ENCODE measurements around the gene ARHGAP35.
A peak's percentile ranks its signal among the peaks of the same experiment; 100 is the strongest.
"Not testable (repeated sequence)": the region's sequence is repeated elsewhere in the genome, so short reads cannot be mapped to it uniquely, and the experiment has no call there.

ARHGAP35 gene

GRCh38 chr19:46860846-46861690 lies at the start of gene ARHGAP35:
ARHGAP35 (plus strand) TSS chr19:46860997; CDS start chr19:46918676, 57,679 bp downstream.
- H3K4me3 ChIP-seq (ENCODE audit: low read length): peak within 1 kb of the TSS; percentile 86
- no peak for TF ChIP-seq ZNF274 (IDR thresholded peaks at IDR 0.05; ENCODE audit: low read depth, low read length)

DNA sequence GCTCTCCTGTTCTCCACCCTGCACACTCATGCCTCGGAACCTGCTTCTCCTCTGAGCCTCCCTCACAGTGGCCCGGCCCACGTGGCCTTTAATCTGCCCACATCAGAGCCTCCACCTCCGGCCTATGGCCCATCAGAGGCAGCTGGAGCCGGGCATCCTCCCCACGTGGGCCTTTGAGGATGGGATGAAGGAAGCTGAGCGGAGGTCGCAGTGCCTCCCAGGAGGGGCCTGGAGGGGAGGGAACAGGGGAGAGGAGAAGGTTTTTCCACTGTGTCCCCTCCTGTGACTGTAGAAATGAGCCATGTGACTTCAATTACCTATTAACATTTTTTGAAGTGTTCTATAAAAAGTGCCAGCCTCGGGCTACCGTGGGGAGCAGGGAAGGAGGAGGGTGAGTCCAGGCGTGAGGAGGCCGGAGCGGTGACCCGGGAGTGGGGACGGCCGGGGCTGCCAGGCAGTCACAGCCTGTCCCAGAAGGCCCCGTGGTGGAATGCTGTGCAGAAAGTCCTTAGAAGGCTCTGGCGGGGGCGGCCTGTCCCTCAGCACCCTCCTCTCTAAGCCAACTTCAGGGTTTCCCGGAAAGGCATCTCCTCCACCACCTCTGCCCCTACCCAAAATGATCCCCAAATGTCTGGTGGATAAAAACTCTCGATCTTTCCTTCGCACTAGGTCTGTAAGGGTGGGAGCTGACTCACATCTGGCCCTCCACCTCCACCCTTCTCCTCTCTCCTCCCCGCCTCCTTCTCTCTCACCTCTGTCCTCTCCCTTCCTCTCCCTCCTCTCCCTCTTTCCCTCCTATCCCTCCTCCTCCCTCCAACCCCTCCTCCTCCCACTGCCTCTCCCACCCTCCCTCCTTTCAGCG lies 47.6 kb upstream of the ARHGAP35 start:
- H3K4me3 ChIP-seq (ENCODE audit: low read length): no peak overlapping the region
- TF ChIP-seq ZNF274 (IDR thresholded peaks at IDR 0.05; ENCODE audit: low read depth, low read length): no peak

DNA sequence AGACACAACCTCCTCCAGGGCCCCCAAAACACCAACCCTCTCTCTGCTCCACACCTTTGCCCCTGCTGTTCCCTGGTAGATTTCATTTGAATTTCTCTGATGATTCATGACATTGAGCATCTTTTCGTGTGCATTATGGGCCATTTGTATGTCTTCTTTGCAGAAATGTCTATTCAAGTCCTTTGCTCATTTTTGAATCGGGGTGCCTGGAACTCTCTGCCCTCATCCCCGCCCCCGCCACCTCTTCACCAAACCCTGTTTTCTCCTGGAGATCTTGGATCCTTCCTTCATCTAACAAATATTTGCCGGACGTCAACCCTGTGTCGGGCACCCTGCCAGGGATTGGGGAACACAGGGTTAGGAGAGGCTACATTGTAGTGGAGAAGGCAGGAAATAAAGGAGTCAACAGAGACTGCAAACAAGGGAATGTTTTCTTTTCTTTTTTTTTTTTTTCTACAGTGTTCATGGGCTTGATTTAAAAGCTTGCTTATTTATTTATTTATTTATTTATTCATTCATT lies 46.9 kb upstream of the ARHGAP35 start:
- no peak overlapping the region for H3K4me3 ChIP-seq (ENCODE audit: low read length)
- TF ChIP-seq ZNF274 (IDR thresholded peaks at IDR 0.05; ENCODE audit: low read depth, low read length): no peak

- no peak for TF ChIP-seq ZNF274 (IDR thresholded peaks at IDR 0.05; ENCODE audit: low read depth, low read length)
- no peak overlapping the region for H3K4me3 ChIP-seq (ENCODE audit: low read length)
These were observed 44.8 kb upstream of the ARHGAP35 start for GRCh38 chr19:46815833-46816627.

DNA sequence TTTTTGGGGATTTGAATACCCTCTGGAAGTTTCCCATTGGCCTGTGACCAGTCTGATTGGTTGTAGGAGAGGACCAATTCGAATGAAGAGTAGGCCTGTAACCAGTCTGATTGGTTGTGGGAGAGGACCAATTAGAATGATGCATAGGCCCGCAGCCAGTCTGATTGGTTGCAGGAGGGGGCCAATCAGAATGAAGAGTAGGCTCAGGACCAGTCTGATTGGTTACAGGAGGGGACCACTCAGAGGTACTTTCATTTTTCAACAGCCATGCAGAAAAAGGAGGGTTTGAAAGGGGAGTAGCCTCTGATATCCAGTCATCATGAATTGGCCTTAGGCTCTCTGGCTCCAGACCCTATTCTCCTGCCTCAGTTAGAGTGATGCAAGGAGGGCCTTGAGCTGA lies 42.0 kb upstream of the ARHGAP35 start:
- no peak for TF ChIP-seq ZNF274 (IDR thresholded peaks at IDR 0.05; ENCODE audit: low read depth, low read length)
- no peak overlapping the region for H3K4me3 ChIP-seq (ENCODE audit: low read length)

DNA sequence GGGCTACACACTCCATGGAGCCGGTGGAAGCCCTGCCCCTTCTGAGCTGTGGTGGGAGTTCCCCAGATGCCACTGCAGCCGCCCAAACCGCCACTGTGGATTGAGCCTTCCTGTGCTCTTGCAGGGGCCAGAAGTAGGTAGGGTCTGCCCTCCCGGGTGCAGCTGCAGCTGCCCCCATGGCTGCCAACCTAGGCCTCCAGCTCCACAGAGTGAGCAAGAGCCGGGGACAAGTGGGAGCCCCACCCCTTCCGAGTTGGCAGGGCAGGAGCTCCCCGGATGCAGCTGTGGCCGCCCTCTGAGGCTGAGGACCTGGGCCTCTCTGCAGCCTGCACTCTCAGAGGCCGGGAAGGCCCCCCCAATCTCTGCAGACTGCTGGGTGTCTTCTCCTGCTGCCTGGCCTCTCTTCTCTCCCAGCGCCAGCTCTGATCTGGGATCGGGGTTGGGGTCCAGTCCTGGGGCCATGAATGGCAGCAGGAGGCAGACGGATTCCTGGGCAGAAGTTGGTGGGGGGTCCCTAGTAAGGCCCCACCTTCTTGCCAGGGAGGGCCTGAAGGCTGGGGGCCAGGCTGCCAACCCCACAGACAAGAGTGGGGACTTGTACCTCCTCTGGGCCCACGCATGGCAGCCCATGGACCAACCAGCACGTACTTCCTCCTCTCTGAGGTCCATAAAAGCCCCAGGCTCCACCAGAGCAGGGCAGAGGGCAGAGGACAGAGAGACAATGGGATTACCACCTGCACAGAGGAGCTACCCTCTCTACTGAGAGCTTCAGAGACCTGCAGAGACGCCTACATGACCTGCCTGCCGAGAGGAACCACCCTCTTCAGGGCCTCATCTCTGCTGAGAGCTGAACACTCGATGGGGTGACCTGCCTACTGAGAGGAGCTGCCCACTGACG lies 39.0 kb upstream of the ARHGAP35 start:
- TF ChIP-seq ZNF274 (IDR thresholded peaks at IDR 0.05; ENCODE audit: low read depth, low read length): no peak
- H3K4me3 ChIP-seq (ENCODE audit: low read length): no peak overlapping the region; the same call in 1 of the 2 replicates

- H3K4me3 ChIP-seq (ENCODE audit: low read length): not testable (repeated sequence)
These were observed 38.4 kb upstream of the ARHGAP35 start for GRCh38 chr19:46822410-46822787.

DNA sequence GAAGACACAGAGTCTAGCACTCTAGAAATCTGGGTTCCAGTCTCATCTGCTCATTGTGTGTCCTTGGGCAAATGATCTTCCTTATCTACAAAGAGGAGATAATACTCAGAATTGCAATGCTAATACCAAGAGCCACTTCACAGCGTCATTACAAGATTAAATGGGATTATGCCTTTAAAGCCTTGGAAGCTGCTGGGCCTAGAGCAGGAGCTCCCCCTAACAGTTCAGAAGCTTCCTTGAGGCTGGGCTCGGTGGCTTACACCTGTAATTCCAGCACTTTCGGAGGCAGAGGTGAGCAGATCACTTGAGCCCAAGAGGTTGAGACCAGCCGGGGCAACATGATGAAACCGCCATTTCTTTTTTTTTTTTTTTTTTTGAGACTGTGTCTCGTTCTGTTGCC lies 37.7 kb upstream of the ARHGAP35 start:
- H3K4me3 ChIP-seq (ENCODE audit: low read length): no peak overlapping the region
- TF ChIP-seq ZNF274 (IDR thresholded peaks at IDR 0.05; ENCODE audit: low read depth, low read length): no peak

DNA sequence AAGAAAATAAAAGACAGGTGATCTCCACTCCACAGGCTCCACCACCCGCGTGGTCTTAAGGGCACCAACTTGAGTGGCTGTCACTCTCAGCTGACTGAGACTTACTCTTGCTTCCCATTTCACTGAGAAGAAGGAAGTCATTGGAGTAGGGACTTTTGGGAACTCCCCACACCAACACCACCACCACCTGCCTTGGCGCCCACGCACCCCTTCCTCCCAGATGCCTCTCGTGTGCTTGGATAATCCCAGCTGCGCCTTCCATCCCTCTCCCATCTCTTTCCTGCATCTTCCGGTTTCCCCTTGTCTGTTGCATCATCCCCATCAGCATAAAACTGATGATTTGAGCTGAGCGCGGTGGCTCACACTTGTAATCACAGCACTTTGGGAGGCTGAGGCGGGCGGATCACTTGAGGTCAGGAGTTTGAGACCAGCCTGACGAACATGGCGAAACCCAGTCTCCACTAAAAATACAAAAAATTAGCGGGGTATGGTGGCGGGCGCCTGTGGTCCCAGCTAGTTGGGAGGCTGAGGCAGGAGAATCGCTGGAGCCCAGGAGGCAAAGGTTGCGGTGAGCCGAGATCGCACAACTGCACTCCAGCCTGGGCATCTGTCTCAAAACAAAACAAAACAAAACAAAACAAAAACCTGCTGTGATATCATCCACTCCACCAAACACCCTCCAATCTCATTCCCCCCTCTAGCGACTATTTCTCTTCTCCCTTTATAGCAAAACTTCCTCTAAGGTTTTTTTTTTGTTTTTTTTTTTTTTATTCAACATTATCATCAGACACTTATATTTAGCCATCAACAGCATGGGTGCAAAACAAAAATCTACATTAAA lies 35.7 kb upstream of the ARHGAP35 start:
- no peak overlapping the region for H3K4me3 ChIP-seq (ENCODE audit: low read length)
- no peak for TF ChIP-seq ZNF274 (IDR thresholded peaks at IDR 0.05; ENCODE audit: low read depth, low read length)

DNA sequence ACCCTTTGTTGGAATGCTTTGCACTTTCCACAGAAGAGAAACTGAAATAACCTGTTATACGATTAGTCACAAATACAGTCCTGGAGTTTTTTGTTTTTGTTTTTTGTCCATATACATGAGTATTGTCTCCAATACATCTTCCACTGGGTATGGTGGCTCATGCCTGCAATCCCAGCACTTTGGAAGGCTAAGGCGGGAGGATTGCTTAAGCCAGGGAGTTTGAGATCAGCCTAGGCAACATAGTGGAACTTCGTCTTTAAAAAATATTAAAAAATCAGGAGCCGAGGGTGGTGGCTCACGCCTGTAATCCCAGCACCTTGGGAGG lies 35.1 kb upstream of the ARHGAP35 start:
- no peak for TF ChIP-seq ZNF274 (IDR thresholded peaks at IDR 0.05; ENCODE audit: low read depth, low read length)
- H3K4me3 ChIP-seq (ENCODE audit: low read length): no peak overlapping the region

- H3K4me3 ChIP-seq (ENCODE audit: low read length): no peak overlapping the region
- no peak for TF ChIP-seq ZNF274 (IDR thresholded peaks at IDR 0.05; ENCODE audit: low read depth, low read length)
These were observed 32.3 kb upstream of the ARHGAP35 start for GRCh38 chr19:46828484-46828883.

DNA sequence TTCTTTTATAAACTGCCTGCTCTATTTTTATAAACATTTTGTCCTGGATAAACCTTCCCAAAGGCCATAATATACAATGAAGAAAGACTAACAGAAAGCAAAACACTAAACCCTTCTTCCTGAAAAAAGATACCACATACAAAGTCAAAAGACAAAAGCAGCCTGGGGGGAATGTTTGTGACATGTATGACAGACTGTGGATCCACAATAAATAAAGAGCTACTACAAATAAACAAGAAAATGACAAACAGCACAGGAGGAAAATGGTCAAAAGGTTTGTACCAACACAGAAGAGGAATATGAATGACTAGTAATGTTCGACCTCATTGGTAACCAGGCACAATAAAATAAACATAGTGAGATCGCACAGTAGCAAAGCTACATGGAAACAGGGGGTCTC lies 29.9 kb upstream of the ARHGAP35 start:
- H3K4me3 ChIP-seq (ENCODE audit: low read length): no peak overlapping the region
- no peak for TF ChIP-seq ZNF274 (IDR thresholded peaks at IDR 0.05; ENCODE audit: low read depth, low read length)
